Nucleus accumbens (tissue), 56 donors: ENCODE data around the gene MAPK8IP1.
"Not testable (repeated sequence)": the region's sequence is repeated elsewhere in the genome, so short reads cannot be mapped to it uniquely, and the experiment has no call there.

ENCODE experiments used
- DNase-seq, 56 donors: peaks; one replicate each; lab custom pipeline; 2025; lab: John Stamatoyannopoulos, UW

The MAPK8IP1 gene

DNA sequence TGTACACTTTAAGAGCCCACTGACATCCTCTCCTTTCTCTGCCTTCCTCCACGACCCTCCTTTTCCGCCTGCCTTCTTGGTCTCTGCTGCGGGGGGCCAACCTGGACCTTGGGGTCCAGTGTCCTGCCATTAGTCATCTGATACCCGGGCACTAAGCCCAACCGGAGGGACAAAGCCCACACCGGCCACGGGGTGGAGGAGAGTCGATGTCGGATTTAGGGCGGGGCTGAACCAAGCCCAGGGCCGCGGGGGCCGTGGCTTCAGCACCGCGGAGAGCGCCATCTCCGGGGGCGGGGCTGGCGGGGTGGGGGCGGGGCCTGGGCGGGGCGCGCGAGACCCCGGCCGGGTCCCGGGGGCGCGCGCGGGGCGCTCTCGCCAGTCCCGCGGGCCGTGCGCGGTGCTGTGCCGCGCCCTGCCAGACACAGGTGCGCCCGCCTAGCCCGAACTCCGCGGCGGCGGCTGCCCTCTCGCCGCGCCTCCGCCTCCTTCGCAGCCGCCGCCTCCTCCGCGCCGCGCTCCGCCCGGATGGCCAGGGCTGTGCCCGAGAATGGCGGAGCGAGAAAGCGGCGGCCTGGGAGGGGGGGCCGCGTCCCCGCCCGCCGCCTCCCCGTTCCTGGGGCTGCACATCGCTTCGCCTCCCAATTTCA lies at the start of gene MAPK8IP1:
TSS of gene MAPK8IP1 (plus strand) at position 378 of the 647 bp plus-strand sequence. CDS start at position 548, 170 bp downstream.
- peak in 30 of 56 donors; percentile 23 to 75 (median 38) for DNase-seq

DNA sequence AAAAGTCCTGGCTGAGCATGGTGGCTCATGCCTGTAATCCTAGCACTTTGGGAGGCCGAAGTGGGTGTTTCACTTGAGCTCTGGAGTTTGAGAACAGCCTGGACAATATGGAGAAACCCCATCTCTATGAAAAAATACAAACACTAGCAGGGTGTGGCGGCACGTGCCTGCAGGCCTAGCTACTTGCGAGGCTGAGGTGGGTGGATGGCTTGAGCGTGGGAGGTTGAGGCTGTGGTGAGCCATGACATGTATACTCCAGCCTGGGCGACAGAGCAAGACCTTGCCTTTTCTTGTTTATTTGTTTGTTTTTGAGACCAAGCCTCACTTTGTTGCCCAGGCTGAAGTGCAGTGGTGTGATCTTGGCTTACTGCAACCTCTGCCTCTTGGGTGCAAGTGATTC lies 46.2 kb upstream of the MAPK8IP1 start:
- no peak for DNase-seq

DNA sequence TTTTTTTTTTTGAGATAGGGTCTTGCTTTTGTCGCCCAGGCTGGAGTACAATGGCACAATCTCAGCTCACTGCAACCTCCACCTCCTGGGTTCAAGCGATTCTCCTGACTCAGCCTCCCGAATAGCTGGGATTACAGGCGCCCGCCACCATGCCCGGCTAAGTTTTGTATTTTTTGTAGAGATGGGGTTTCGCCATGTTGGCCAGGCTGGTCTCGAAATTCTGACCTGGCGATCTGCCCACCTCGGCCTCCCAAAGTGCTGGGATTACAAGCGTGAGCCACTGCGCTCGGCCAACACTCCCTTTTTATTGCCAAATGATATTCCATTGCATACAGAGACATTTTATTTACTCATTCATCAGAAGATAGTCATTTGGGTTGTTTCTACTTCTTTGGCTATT lies 45.2 kb upstream of the MAPK8IP1 start:
- not testable (repeated sequence) for DNase-seq

- DNase-seq = peak in 54 of 56 donors; percentile 25 to 92 (median 70)
These were observed 42.1 kb upstream of the MAPK8IP1 start for GRCh38 chr11:45843158-45843924.

GRCh38 chr11:45844822-45845578 lies 40.5 kb upstream of the MAPK8IP1 start:
- no peak for DNase-seq

- no peak for DNase-seq
These were observed 39.2 kb upstream of the MAPK8IP1 start for GRCh38 chr11:45846174-45846675.

GRCh38 chr11:45846974-45847910 lies 38.2 kb upstream of the MAPK8IP1 start, which contains the start of gene CRY2:
Gene CRY2 (plus strand): TSS chr11:45847475. CDS start chr11:45847491, 16 bp downstream.
- DNase-seq = peak; percentile 93 to 100 (median 99)

- DNase-seq = peak in 11 of 56 donors; percentile 24 to 62 (median 52)
These were observed 37.5 kb upstream of the MAPK8IP1 start for GRCh38 chr11:45847911-45848316.

- DNase-seq = no peak
These were observed 36.8 kb upstream of the MAPK8IP1 start for GRCh38 chr11:45848654-45849081.

DNA sequence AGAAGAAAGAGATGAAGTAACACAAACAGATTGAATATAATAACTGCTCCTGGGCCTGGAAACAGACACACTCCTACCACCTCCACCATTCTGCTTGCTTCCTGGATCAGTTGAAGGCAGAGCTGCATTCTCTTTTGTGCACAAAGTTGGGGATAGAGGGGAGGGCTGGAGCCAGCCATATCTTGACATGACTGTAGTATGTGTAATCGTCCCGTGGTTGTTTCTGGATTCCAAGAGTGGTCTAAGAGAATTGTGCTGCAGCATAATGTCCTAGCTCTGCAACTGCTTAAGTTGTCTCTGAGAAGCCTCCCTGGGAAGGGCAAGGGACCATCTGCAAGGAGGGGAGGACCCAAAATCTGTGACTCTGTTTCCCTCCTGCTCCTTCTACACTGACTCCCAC lies 35.0 kb upstream of the MAPK8IP1 start:
- no peak for DNase-seq

GRCh38 chr11:45851228-45851627 lies 34.2 kb upstream of the MAPK8IP1 start:
- DNase-seq = peak in 1 of 56 donors; percentile 20

- DNase-seq = peak in 33 of 56 donors; percentile 9 to 68 (median 31)
These were observed 33.3 kb upstream of the MAPK8IP1 start for GRCh38 chr11:45852018-45852711.

- no peak for DNase-seq
These were observed 32.7 kb upstream of the MAPK8IP1 start for GRCh38 chr11:45852712-45853101.

DNA sequence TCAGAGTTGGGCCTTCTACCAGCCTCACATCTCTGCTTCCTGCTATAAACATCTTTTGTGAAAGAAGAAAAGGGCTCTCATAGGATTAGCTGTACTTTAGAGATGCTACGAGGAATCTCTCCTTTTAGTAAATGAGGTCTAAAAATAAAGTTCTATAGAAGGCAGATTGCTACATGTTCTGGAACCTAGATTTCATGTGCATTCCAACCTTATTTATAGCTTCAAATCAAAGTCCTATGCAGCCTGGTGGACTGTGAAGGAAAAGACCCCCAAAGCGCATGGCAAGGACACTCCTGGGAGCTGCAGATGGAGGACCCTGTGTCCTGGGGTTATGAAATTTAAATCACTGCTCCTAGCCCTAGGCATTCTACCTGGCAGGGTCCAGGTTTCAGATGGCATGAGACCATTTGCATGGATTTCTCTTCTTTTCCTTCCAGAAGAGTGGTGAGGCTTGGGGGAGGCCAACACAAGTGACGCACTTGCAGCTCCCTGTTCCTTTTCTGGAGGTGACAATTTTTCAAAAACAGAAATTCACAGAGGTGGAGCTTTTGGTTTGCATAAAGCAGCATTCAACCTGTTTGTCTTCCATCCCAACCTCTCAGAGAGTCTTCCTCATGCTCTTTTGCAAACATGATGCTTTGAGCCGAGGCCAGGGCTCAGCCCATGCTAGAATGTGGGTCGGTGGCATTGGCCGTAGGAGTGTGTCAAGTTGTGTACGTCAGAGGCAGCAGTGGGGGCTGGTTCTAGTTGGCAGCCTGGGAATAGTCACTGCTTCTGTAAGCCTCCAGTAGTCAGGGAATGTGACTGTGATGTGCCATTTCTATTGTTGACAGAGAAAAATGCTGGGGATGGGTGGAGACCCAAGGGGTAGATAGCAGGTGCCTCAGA lies 31.9 kb upstream of the MAPK8IP1 start:
- DNase-seq = peak in 39 of 56 donors; percentile 15 to 85 (median 43)

GRCh38 chr11:45855308-45855707 lies 30.1 kb upstream of the MAPK8IP1 start:
- DNase-seq = no peak

GRCh38 chr11:45856044-45856468 lies 29.4 kb upstream of the MAPK8IP1 start:
- DNase-seq = no peak

- peak in 25 of 56 donors; percentile 14 to 75 (median 36) for DNase-seq
These were observed 27.4 kb upstream of the MAPK8IP1 start for GRCh38 chr11:45857961-45858474.
